NCI-H526 treated with DMSO at 0.1 percent for 48 hours (cell line): Measurements from ENCODE around the gene NGEF.

Experiments
- DNase-seq: peaks from one replicate; lab custom pipeline; 2025; lab: John Stamatoyannopoulos, UW

The NGEF gene

GRCh38 chr2:232884001-232884421 lies 129.0 kb downstream of the NGEF start:
- DNase-seq, result no peak

GRCh38 chr2:232883116-232883721 lies 129.8 kb downstream of the NGEF start:
- no peak for DNase-seq

- DNase-seq, result no peak
These were observed 130.4 kb downstream of the NGEF start for GRCh38 chr2:232882505-232883115.

GRCh38 chr2:232882085-232882484 lies 131.0 kb downstream of the NGEF start:
- DNase-seq, result no peak

- DNase-seq, result no peak
These were observed 132.2 kb downstream of the NGEF start for GRCh38 chr2:232880764-232881351.

- no peak for DNase-seq
These were observed 133.2 kb downstream of the NGEF start for GRCh38 chr2:232879618-232880494.

GRCh38 chr2:232878855-232879617 lies 134.0 kb downstream of the NGEF start:
- DNase-seq, result no peak

- no peak for DNase-seq
These were observed 135.0 kb downstream of the NGEF start for GRCh38 chr2:232877940-232878511.

GRCh38 chr2:232876978-232877441 lies 136.0 kb downstream of the NGEF start:
- no peak for DNase-seq

GRCh38 chr2:232876161-232876977 lies 136.7 kb downstream of the NGEF start:
- peak; percentile 45 for DNase-seq

GRCh38 chr2:232875256-232876121 lies 137.6 kb downstream of the NGEF start:
- no peak for DNase-seq

GRCh38 chr2:232874677-232875223 lies 138.3 kb downstream of the NGEF start:
- no peak for DNase-seq

GRCh38 chr2:232873909-232874641 lies 139.0 kb downstream of the NGEF start:
- DNase-seq, result no peak

- DNase-seq, result no peak
These were observed 139.7 kb downstream of the NGEF start for GRCh38 chr2:232873292-232873908.

GRCh38 chr2:232872826-232873225 lies 140.2 kb downstream of the NGEF start:
- DNase-seq, result no peak

- DNase-seq, result no peak
These were observed 141.0 kb downstream of the NGEF start for GRCh38 chr2:232871835-232872736.

- DNase-seq, result no peak
These were observed 141.6 kb downstream of the NGEF start for GRCh38 chr2:232871418-232871834.
